ENCODE data around the gene GGPS1.

GRCh38 chr1:235339746-235340145, 11.4 kb downstream of the GGPS1 start:
- TF ChIP-seq EZH2 (IDR thresholded peaks at IDR 0.05; ENCODE audit: borderline replicate concordance, insufficient read depth, low read depth, low read length, poor library complexity, severe bottlenecking): no peak
- TF ChIP-seq CTCF (IDR thresholded peaks at IDR 0.05): no peak

Measured in B cell (primary cell).